Activated CD8-positive, alpha-beta memory T cell treated with anti-CD3 and anti-CD28 coated beads, Interleukin-2, amount 50 U/mL, for 1 hour (primary cell): Measurements from ENCODE around the gene MMS22L.
"Not testable (repeated sequence)": the region's sequence is repeated elsewhere in the genome, so short reads cannot be mapped to it uniquely, and the experiment has no call there.

Experiments used
- DNase-seq: peaks from one replicate; pipeline ENCODE4 v3.0.0-alpha.2; 2020; ENCODE audit errors: extremely low read depth

MMS22L gene

GRCh38 chr6:97222903-97223302 lies 60.1 kb downstream of the MMS22L start:
- no peak for DNase-seq

- DNase-seq, result no peak
These were observed 64.1 kb downstream of the MMS22L start for GRCh38 chr6:97218912-97219311.

- DNase-seq, result no peak
These were observed 67.8 kb downstream of the MMS22L start for GRCh38 chr6:97215157-97215769.

- no peak for DNase-seq
These were observed 68.3 kb downstream of the MMS22L start for GRCh38 chr6:97214671-97215070.

GRCh38 chr6:97207383-97207782 lies 75.6 kb downstream of the MMS22L start:
- DNase-seq, result no peak

GRCh38 chr6:97205966-97206365 lies 77.0 kb downstream of the MMS22L start:
- no peak for DNase-seq

- DNase-seq, result no peak
These were observed 79.7 kb downstream of the MMS22L start for GRCh38 chr6:97203343-97203742.

- DNase-seq, result no peak
These were observed 84.9 kb downstream of the MMS22L start for GRCh38 chr6:97198046-97198565.

GRCh38 chr6:97195117-97195516 lies 87.9 kb downstream of the MMS22L start:
- no peak for DNase-seq

GRCh38 chr6:97189767-97190166 lies 93.2 kb downstream of the MMS22L start:
- DNase-seq, result no peak

- no peak for DNase-seq
These were observed 95.1 kb downstream of the MMS22L start for GRCh38 chr6:97187951-97188350.

- peak; percentile 10 for DNase-seq
These were observed 96.5 kb downstream of the MMS22L start for GRCh38 chr6:97186416-97186999.

GRCh38 chr6:97177905-97178304 lies 105.1 kb downstream of the MMS22L start:
- no peak for DNase-seq

- no peak for DNase-seq
These were observed 106.5 kb downstream of the MMS22L start for GRCh38 chr6:97176468-97176867.

GRCh38 chr6:97175806-97176205 lies 107.2 kb downstream of the MMS22L start:
- no peak for DNase-seq

- DNase-seq, result no peak
These were observed 108.5 kb downstream of the MMS22L start for GRCh38 chr6:97174471-97174870.

GRCh38 chr6:97160280-97160679 lies 122.7 kb downstream of the MMS22L start:
- DNase-seq, result no peak

- DNase-seq, result not testable (repeated sequence)
These were observed 127.6 kb downstream of the MMS22L start for GRCh38 chr6:97155447-97155846.

GRCh38 chr6:97154015-97154414 lies 129.0 kb downstream of the MMS22L start:
- no peak for DNase-seq

GRCh38 chr6:97151601-97152000 lies 131.4 kb downstream of the MMS22L start:
- DNase-seq, result no peak

GRCh38 chr6:97150932-97151331 lies 132.1 kb downstream of the MMS22L start:
- no peak for DNase-seq

GRCh38 chr6:97147421-97147820 lies 135.6 kb downstream of the MMS22L start:
- no peak for DNase-seq

- DNase-seq, result no peak
These were observed 137.3 kb downstream of the MMS22L start for GRCh38 chr6:97145691-97146090.

GRCh38 chr6:97141756-97142155 lies 141.3 kb downstream of the MMS22L start:
- DNase-seq, result no peak
